Transverse colon (tissue), 4 donors: Measurements from ENCODE around the gene PLCL1. TPM values are rescaled to one million over a fixed set of nuclear protein-coding genes. Genes with fewer than 3 reads are reported as not detected.

Experiments used
- DNase-seq: peaks from one replicate; pipeline ENCODE4 v3.0.0-alpha.2; 2019
- H3K27ac ChIP-seq, 4 donors: fragments of 200-600 bp; sonication (generic); 2 replicates each; pipeline ENCODE4 v1.5.1; 2016 to 2018; ENCODE audit warnings: inconsistent platforms in 4 of 4
- H3K27me3 ChIP-seq: fragments of 200-600 bp; sonication (generic); 2 replicates; pipeline ENCODE4 v1.5.1; 2017; ENCODE audit warnings: inconsistent platforms
- H3K36me3 ChIP-seq, 4 donors: fragments of 200-600 bp; sonication (generic); 2 replicates each; pipeline ENCODE4 v1.5.1; 2017 to 2019; ENCODE audit warnings: inconsistent platforms in 4 of 4
- H3K4me1 ChIP-seq, 4 donors: fragments of 200-600 bp; sonication (generic); 2 replicates each; pipeline ENCODE4 v1.5.1; 2017 to 2020; ENCODE audit warnings: inconsistent platforms in 4 of 4
- H3K4me3 ChIP-seq, 4 donors: fragments of 200-600 bp; sonication (generic); 1 replicate in 1 of 4; 2 replicates in 3 of 4; pipeline versions ENCODE4 v1.5.1 to v1.6.1; 2017 to 2019; ENCODE audit warnings: inconsistent platforms in 4 of 4
- H3K9me3 ChIP-seq, 2 donors: fragments of 200-600 bp; sonication (generic); 2 replicates each; pipeline ENCODE4 v1.5.1; 2017 to 2019; ENCODE audit warnings: inconsistent platforms in 2 of 2
- CTCF ChIP-seq, 5 experiments: fragments of 200-600 bp in 3 of 5; fragments of 450-650 bp in 2 of 5; sonication (generic) in 3 of 5; IDR thresholded peaks; 1 replicate in 2 of 5; 2 replicates in 3 of 5; pipeline ENCODE4 v1.5.1; 2016 to 2017; ENCODE audit warnings: antibody characterized with exemption in 5 of 5, inconsistent platforms in 3 of 5, mild to moderate bottlenecking in 2 of 5, moderate library complexity in 1 of 5
- EP300 ChIP-seq: sonication (generic); formaldehyde crosslinking; IDR thresholded peaks from one replicate; pipeline ENCODE4 v1.6.1; 2017; ENCODE audit warnings: antibody characterized with exemption, low read depth
- POLR2A ChIP-seq: fragments of 450-650 bp; IDR thresholded peaks from one replicate; pipeline ENCODE4 v1.6.1; 2016; ENCODE audit warnings: antibody characterized with exemption, mild to moderate bottlenecking, moderate library complexity
- POLR2AphosphoS5 ChIP-seq, 3 donors: sonication (generic); formaldehyde crosslinking; IDR thresholded peaks; one replicate each; pipeline ENCODE4 v1.6.1; 2016; ENCODE audit warnings: antibody characterized with exemption in 3 of 3
- WGBS, 2 donors: methylation state at CpG; one replicate each; pipeline ENCODE4 v1.1.5; 2018; ENCODE audit warnings: low coverage in 1 of 2; 5-methylcytosine and 5-hydroxymethylcytosine counted together
- in situ Hi-C, 4 donors: fragments of 200-750 bp; cut with MboI; loops; one replicate each; pipeline versions ENCODE4 v1.15.0 to v1.15.1; 2017; ENCODE audit warnings: low sequenced_read_pairs in 3 of 4, low pct_ligation_motif_present in 1 of 4, low pct_unique_long_range_greater_than_20kb in 1 of 4
- intact Hi-C: fragments of 100-400 bp; cut with DNase I; formaldehyde crosslinking; loops from one replicate; pipeline ENCODE4 v1.15.1; 2023; ENCODE audit warnings: low total_unique reads
- total RNA-seq, 4 donors: library from RNA; depleted of rRNA; stranded (reverse); fragments of >200 nt; gene quantifications; one replicate each; pipeline ENCODE4 v1.1.0, GENCODE V29; 2016

The PLCL1 gene
- total RNA-seq, 4 donors from 2014 or later: 0.20 to 7.1 (median 5.3) TPM

GRCh38 chr2:197946562-197946961 is 142.2 kb downstream of the PLCL1 start:
- in situ Hi-C loops: no loop called here
- intact Hi-C loops: no loop called here
- Histone ChIP-seq H3K27ac (no peak overlapping the region), H3K9me3 (no peaks in the 10 kb centered on the region), H3K4me1 (peaks cover 0 to 7% (median 3%) of the 10 kb centered on the region in 4 donors), H3K27me3 (no peaks in the 10 kb centered on the region), H3K36me3 (no peaks in the 10 kb centered on the region), H3K4me3 (no peak overlapping the region)
- DNase-seq: no peak
- 40 to 55% methylated on average over 1 to 2 of the region's 2 CpGs for WGBS, 2 donors
- TF ChIP-seq POLR2A (no peak), CTCF (IDR thresholded peaks at IDR 0.05) (no peak), EP300 (no peak), POLR2AphosphoS5 (IDR thresholded peaks at IDR 0.05) (no peak)

GRCh38 chr2:197947219-197947757 is 142.9 kb downstream of the PLCL1 start:
- DNase-seq: no peak
- in situ Hi-C loops (no loop called here), intact Hi-C loops (no loop called here)
- no peaks in the 10 kb centered on the region for H3K27me3 ChIP-seq
- peaks cover 0 to 7% (median 3%) of the 10 kb centered on the region in 4 donors for H3K4me1 ChIP-seq
- WGBS, 2 donors: 81 to 85% methylated on average over 3 of the region's 3 CpGs
- TF ChIP-seq POLR2AphosphoS5 (IDR thresholded peaks at IDR 0.05) (no peak), CTCF (IDR thresholded peaks at IDR 0.05) (no peak), POLR2A (no peak), EP300 (no peak)
- H3K36me3 ChIP-seq: no peaks in the 10 kb centered on the region
- H3K4me3 ChIP-seq: no peak overlapping the region
- no peak overlapping the region for H3K27ac ChIP-seq
- H3K9me3 ChIP-seq: no peaks in the 10 kb centered on the region

DNA sequence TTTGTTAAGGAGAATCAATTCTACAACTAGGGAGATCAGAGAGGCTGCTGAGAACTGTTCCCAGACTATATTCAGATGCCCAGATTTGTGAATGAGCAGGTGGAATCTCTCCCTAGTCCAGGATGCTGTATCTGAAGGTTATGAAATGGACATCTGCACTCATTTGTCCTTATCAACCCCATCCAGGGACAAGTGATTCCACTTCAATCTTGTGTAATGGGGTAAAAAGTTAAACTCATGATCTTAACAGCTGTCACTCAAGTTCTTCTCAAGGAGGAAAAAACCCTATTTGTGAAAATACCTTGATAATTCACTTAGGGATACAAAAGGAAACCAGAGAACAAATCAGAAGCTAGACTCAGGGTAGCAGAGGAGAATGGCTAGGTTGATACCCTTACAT is 144.8 kb downstream of the PLCL1 start:
- Histone ChIP-seq H3K27ac (no peak overlapping the region), H3K27me3 (no peaks in the 10 kb centered on the region), H3K4me3 (no peak overlapping the region), H3K4me1 (peaks cover 0 to 5% (median 2%) of the 10 kb centered on the region in 4 donors), H3K36me3 (no peaks in the 10 kb centered on the region), H3K9me3 (no peaks in the 10 kb centered on the region)
- no peak for TF ChIP-seq POLR2AphosphoS5 (IDR thresholded peaks at IDR 0.05)
- TF ChIP-seq CTCF (IDR thresholded peaks at IDR 0.05): no peak
- TF ChIP-seq EP300: no peak
- TF ChIP-seq POLR2A: no peak
- no peak for DNase-seq
- in situ Hi-C loops (no loop called here), intact Hi-C loops (no loop called here)

- no peak overlapping the region for H3K27ac ChIP-seq
- H3K9me3 ChIP-seq: no peaks in the 10 kb centered on the region
- no peaks in the 10 kb centered on the region for H3K4me1 ChIP-seq
- no peaks in the 10 kb centered on the region for H3K27me3 ChIP-seq
- intact Hi-C loops: no loop called here
- TF ChIP-seq CTCF (IDR thresholded peaks at IDR 0.05): no peak
- TF ChIP-seq POLR2AphosphoS5 (IDR thresholded peaks at IDR 0.05): no peak
- TF ChIP-seq EP300: no peak
- TF ChIP-seq POLR2A: no peak
- in situ Hi-C loops: no loop called here
- no peak for DNase-seq
- no peaks in the 10 kb centered on the region for H3K36me3 ChIP-seq
- no peak overlapping the region for H3K4me3 ChIP-seq
- whole genome bisulfite sequencing, 2 donors: 78 to 83% methylated on average over 1 to 3 of the region's 3 CpGs
Measured at GRCh38 chr2:197950006-197950405, 145.6 kb downstream of the PLCL1 start.
